Tibial artery (tissue), 4 donors: Measurements from ENCODE around the gene MSGN1.

Experiments
- DNase-seq, 2 donors: peaks; one replicate each; pipeline ENCODE4 v3.0.0-alpha.2; 2019
- H3K27ac ChIP-seq, 2 donors: fragments of 200-600 bp; sonication (generic) in 1 of 2; 1 replicate in 1 of 2; 2 replicates in 1 of 2; pipeline ENCODE4 v1.5.1; 2018 to 2019; ENCODE audit warnings: mild to moderate bottlenecking in 1 of 2
- H3K27me3 ChIP-seq, 2 donors: fragments of 200-600 bp; sonication (generic) in 1 of 2; one replicate each; pipeline versions ENCODE4 v1.5.1 to v1.6.0; 2016 to 2019
- H3K36me3 ChIP-seq, 3 donors: fragments of 200-600 bp; sonication (generic) in 2 of 3; one replicate each; pipeline ENCODE4 v1.5.1; 2016 to 2019; ENCODE audit warnings: mild to moderate bottlenecking in 2 of 3
- H3K4me1 ChIP-seq, 4 donors: fragments of 200-600 bp; sonication (generic) in 2 of 4; 1 replicate in 3 of 4; 2 replicates in 1 of 4; pipeline ENCODE4 v1.5.1; 2016 to 2019
- H3K4me3 ChIP-seq, 2 donors: fragments of 200-600 bp; sonication (generic) in 1 of 2; 1 replicate in 1 of 2; 2 replicates in 1 of 2; pipeline ENCODE4 v1.5.1; 2018 to 2019; ENCODE audit warnings: mild to moderate bottlenecking in 2 of 2
- H3K9me3 ChIP-seq, 3 donors: fragments of 200-600 bp; sonication (generic) in 1 of 3; one replicate each; pipeline ENCODE4 v1.5.1; 2016 to 2019
- intact Hi-C: fragments of 100-400 bp; cut with DNase I; formaldehyde crosslinking; loops from one replicate; pipeline ENCODE4 v1.15.0; 2023; ENCODE audit warnings: low total_unique reads
- TF ChIP-seq, protein P1 (sequence below), 2 experiments: fragments of 200-600 bp in 1 of 2; fragments of 450-650 bp in 1 of 2; IDR thresholded peaks; one replicate each; pipeline ENCODE4 v1.5.1; 2017 to 2019; ENCODE audit warnings: antibody characterized with exemption in 2 of 2, mild to moderate bottlenecking in 1 of 2, moderate library complexity in 1 of 2

MSGN1 gene

DNA sequence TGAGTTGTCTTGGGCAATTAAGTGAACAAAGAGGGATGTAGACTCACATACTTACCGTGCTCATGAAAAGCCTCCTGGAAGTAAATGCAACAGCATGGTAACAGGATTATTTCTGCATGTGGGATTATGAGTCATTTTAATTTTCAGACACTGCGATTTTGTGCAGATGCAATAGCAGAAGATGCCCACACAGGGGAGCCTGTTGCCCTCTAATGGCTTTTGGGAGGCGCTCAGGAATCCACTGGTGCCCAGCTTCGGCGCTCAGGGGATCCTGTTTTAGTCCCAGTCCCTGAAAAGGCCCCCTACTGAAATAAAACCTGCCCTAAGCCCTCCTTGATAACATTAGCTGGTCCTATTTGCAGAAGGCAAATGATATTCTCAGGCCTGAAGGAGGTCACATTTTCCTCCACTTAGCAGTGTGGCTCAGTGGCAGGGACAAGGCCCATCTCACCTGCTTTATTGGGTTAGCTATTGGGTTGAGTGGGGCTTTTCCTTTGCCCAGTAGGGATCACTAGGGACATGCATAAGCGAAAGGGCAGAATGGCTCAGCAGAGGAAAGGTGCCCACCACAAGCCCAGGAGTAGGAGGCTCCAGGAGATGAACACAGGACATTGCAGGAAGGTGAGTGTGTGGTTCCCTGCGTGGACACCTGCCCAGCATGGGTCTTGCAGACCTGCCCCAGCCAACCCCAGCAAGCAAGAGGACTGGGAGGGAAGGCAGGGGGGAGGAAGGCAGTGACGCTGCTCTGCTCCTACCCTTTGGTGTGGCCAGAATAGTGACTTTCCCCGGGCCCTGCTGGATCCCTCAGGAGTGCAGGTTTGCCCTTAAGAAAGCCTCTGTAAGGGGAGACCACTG is 35.7 kb downstream of the MSGN1 start:
- Histone ChIP-seq H3K27me3 (peaks cover 0 to 2% of the 10 kb centered on the region in 2 donors), H3K4me3 (no peak overlapping the region), H3K4me1 (no peaks in the 10 kb centered on the region), H3K36me3 (no peaks in the 10 kb centered on the region), H3K9me3 (no peaks in the 10 kb centered on the region), H3K27ac (no peak overlapping the region)
- intact Hi-C loops = no loop called here
- TF ChIP-seq, protein P1, sequence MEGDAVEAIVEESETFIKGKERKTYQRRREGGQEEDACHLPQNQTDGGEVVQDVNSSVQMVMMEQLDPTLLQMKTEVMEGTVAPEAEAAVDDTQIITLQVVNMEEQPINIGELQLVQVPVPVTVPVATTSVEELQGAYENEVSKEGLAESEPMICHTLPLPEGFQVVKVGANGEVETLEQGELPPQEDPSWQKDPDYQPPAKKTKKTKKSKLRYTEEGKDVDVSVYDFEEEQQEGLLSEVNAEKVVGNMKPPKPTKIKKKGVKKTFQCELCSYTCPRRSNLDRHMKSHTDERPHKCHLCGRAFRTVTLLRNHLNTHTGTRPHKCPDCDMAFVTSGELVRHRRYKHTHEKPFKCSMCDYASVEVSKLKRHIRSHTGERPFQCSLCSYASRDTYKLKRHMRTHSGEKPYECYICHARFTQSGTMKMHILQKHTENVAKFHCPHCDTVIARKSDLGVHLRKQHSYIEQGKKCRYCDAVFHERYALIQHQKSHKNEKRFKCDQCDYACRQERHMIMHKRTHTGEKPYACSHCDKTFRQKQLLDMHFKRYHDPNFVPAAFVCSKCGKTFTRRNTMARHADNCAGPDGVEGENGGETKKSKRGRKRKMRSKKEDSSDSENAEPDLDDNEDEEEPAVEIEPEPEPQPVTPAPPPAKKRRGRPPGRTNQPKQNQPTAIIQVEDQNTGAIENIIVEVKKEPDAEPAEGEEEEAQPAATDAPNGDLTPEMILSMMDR (IDR thresholded peaks at IDR 0.05) = peak; percentile 83 to 87
- DNase-seq = peak in 1 of 2 donors; percentile 25

DNA sequence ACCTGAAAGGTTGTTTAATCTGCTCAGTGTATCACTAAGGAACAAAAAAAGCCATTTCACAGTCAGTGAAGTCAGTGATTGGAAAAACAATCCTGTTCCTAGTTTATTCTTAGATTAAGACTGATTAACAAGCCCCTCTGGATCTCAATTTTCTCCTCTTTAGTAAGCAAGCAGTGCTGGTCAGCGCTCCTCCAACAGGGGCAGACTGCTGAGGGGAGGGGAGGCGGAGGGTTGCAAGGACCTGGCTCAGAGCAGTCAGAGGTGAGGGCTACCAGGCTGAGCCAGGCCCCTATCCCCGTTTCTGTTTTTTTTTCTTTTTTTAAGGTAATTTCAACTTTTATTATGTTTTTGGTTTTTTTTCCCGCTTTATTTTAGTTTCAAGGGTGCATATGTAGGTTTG is 37.5 kb downstream of the MSGN1 start:
- intact Hi-C loops = no loop called here
- no peak overlapping the region for H3K4me3 ChIP-seq
- no peaks in the 10 kb centered on the region for H3K36me3 ChIP-seq
- TF ChIP-seq, protein P1 (IDR thresholded peaks at IDR 0.05) = no peak
- no peak overlapping the region for H3K27ac ChIP-seq
- H3K9me3 ChIP-seq = no peaks in the 10 kb centered on the region
- H3K27me3 ChIP-seq = peaks cover 0 to 7% of the 10 kb centered on the region in 2 donors
- no peaks in the 10 kb centered on the region for H3K4me1 ChIP-seq
- no peak for DNase-seq

DNA sequence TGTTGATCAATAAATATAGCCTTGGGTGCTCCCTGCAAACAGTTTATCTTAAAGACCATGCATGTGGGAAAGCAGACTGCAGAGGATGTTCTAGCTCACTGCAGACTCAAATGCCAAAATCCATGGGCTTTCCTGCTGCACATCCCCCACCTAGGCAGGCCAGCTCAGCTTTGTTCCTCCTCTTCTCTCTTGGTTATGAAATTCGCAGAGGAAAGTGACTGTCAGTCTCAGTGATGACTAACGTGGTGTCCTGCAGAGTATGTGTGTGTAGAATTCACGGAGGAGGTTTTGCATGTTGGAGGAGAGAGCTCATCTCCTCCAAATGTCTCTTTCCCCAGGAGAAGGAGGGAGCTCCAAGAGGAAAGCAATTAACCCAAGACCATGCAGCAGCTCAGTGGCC is 40.8 kb downstream of the MSGN1 start:
- no peak for DNase-seq
- Histone ChIP-seq H3K36me3 (no peaks in the 10 kb centered on the region), H3K27me3 (peaks cover 0 to 8% of the 10 kb centered on the region in 2 donors), H3K4me1 (no peaks in the 10 kb centered on the region), H3K4me3 (no peak overlapping the region), H3K9me3 (no peaks in the 10 kb centered on the region), H3K27ac (no peak overlapping the region)
- TF ChIP-seq, protein P1 (IDR thresholded peaks at IDR 0.05) = no peak
- intact Hi-C loops = no loop called here

DNA sequence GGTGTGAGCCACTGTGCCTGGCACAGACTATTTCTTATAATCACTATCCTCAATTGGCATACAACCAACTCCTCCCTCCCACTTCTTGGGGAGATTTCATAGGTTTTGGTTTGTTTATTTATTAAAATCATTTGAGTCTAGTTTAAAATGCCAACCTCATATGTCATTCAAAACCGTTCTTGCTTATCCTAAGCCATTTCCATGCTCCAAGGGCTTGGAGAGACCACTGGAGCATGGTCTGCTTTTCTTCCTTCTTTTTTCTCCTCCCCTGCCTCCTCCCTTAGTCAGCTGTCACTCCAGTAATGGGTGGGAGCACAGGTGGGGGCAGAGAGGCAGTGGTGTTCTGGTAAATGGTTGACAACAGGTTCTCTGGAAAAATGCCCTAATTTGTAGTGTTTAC is 41.8 kb downstream of the MSGN1 start:
- Histone ChIP-seq H3K9me3 (no peaks in the 10 kb centered on the region), H3K27me3 (peaks cover 0 to 8% of the 10 kb centered on the region in 2 donors), H3K36me3 (no peaks in the 10 kb centered on the region), H3K27ac (no peak overlapping the region), H3K4me1 (no peaks in the 10 kb centered on the region), H3K4me3 (no peak overlapping the region)
- intact Hi-C loops = no loop called here
- no peak for DNase-seq
- TF ChIP-seq, protein P1 (IDR thresholded peaks at IDR 0.05) = no peak

DNA sequence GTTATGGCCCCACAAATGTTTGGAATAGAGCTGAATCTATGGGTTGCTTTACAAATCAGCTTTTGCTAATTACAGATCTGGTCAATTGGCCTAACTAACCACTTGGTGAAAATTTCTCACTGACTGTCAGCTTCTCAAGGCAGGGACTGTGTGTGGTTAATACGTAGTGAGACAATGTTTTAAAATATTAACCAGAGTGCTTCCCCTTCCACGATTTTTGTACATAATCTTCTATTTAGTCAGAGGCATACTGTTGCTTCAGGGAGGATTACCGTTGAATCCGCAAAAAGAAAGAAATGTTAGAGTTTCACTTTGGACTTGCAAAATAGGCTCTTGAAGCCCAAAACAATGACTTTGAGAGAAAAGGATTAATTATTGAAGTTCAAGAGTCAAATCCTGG is 47.3 kb downstream of the MSGN1 start:
- H3K36me3 ChIP-seq = no peaks in the 10 kb centered on the region
- no peak overlapping the region for H3K4me3 ChIP-seq
- DNase-seq = no peak
- H3K4me1 ChIP-seq = no peaks in the 10 kb centered on the region
- no peak overlapping the region for H3K27ac ChIP-seq
- H3K9me3 ChIP-seq = no peaks in the 10 kb centered on the region
- TF ChIP-seq, protein P1 (IDR thresholded peaks at IDR 0.05) = no peak
- peaks cover 0 to 3% of the 10 kb centered on the region in 2 donors for H3K27me3 ChIP-seq
- intact Hi-C loops = loop anchor here (2.0 kb wide), 1 partner anchor 23 kb away; no protein-coding TSS in a partner anchor
